H9 (cell line): ENCODE measurements around the gene PLD1. TPM values are rescaled to one million over a fixed set of nuclear protein-coding genes. Genes with fewer than 3 reads are reported as not detected.

ENCODE experiments used
- DNase-seq: peaks from one replicate; pipeline ENCODE4 v3.0.0-alpha.2; 2017
- H2AFZ ChIP-seq: one replicate; pipeline ENCODE4 v1.6.1; 2013; ENCODE audit warnings: mild to moderate bottlenecking, low read length, control low read depth, moderate library complexity
- H2AK5ac ChIP-seq: 2 replicates; pipeline ENCODE4 v1.6.1; 2013; ENCODE audit warnings: low read length, control low read depth, mixed read lengths; ENCODE audit not compliant: insufficient read length
- H2BK120ac ChIP-seq: one replicate; pipeline ENCODE4 v1.6.1; 2013; ENCODE audit warnings: low read depth, mild to moderate bottlenecking, low read length, control low read depth, inconsistent platforms; ENCODE audit not compliant: poor library complexity, severe bottlenecking
- H2BK12ac ChIP-seq: 2 replicates; pipeline ENCODE4 v1.6.1; 2013; ENCODE audit warnings: low read length, control low read depth, mixed read lengths, low read depth; ENCODE audit not compliant: insufficient read length
- H2BK15ac ChIP-seq: 2 replicates; pipeline ENCODE4 v1.6.1; 2013; ENCODE audit warnings: low read depth, low read length, control low read depth
- H2BK20ac ChIP-seq: one replicate; pipeline ENCODE4 v1.6.1; 2013; ENCODE audit warnings: low read depth, mild to moderate bottlenecking, low read length, control low read depth, inconsistent platforms; ENCODE audit not compliant: poor library complexity, severe bottlenecking
- H2BK5ac ChIP-seq: 2 replicates; pipeline ENCODE4 v1.6.1; 2013; ENCODE audit warnings: low read length, control low read depth, mixed read lengths; ENCODE audit not compliant: insufficient read length
- H3K14ac ChIP-seq: 2 replicates; pipeline ENCODE4 v1.6.1; 2013; ENCODE audit warnings: low read length, control low read depth; ENCODE audit not compliant: insufficient read depth
- H3K18ac ChIP-seq: 2 replicates; pipeline ENCODE4 v1.6.1; 2013; ENCODE audit warnings: low read depth, mild to moderate bottlenecking, mixed read lengths, low read length, control low read depth; ENCODE audit not compliant: insufficient read length
- H3K23ac ChIP-seq: 2 replicates; pipeline ENCODE4 v1.6.1; 2013; ENCODE audit warnings: low read length, control low read depth, mixed read lengths, low read depth; ENCODE audit not compliant: insufficient read length
- H3K23me2 ChIP-seq: 2 replicates; pipeline ENCODE4 v1.6.1; 2013; ENCODE audit warnings: low read depth, mild to moderate bottlenecking, mixed read lengths, low read length, control low read depth; ENCODE audit not compliant: insufficient read length, poor library complexity, severe bottlenecking
- H3K27ac ChIP-seq: 2 replicates; pipeline ENCODE4 v1.5.1; 2013; ENCODE audit warnings: low read length, control low read depth, mixed read lengths, low read depth; ENCODE audit not compliant: insufficient read length
- H3K27me3 ChIP-seq: 2 replicates; pipeline ENCODE4 v1.6.1; 2013; ENCODE audit warnings: low read length, control low read depth, inconsistent platforms; ENCODE audit not compliant: insufficient read depth
- H3K4ac ChIP-seq: 2 replicates; pipeline ENCODE4 v1.6.1; 2013; ENCODE audit warnings: low read depth, mild to moderate bottlenecking, control low read depth, inconsistent platforms, low read length, moderate library complexity
- H3K4me1 ChIP-seq: 2 replicates; pipeline ENCODE4 v1.6.1; 2013; ENCODE audit warnings: low read length, control low read depth, inconsistent platforms; ENCODE audit not compliant: insufficient read depth
- H3K4me2 ChIP-seq: 2 replicates; pipeline ENCODE4 v1.6.1; 2013; ENCODE audit warnings: low read length, control low read depth, mixed read lengths; ENCODE audit not compliant: insufficient read length, insufficient read depth
- H3K56ac ChIP-seq: 2 replicates; pipeline ENCODE4 v1.6.1; 2013; ENCODE audit warnings: low read depth, mild to moderate bottlenecking, mixed read lengths, low read length, control low read depth; ENCODE audit not compliant: insufficient read length
- H3K79me1 ChIP-seq: 2 replicates; pipeline ENCODE4 v1.6.1; 2013; ENCODE audit warnings: low read depth, mild to moderate bottlenecking, moderate library complexity, low read length, control low read depth, inconsistent platforms; ENCODE audit not compliant: insufficient read depth, poor library complexity, severe bottlenecking
- H3K79me2 ChIP-seq: 2 replicates; pipeline ENCODE4 v1.6.1; 2013; ENCODE audit warnings: low read length, control low read depth, inconsistent platforms; ENCODE audit not compliant: insufficient read depth
- H3K9ac ChIP-seq: 2 replicates; pipeline ENCODE4 v1.6.1; 2013; ENCODE audit warnings: low read length, control low read depth, mixed read lengths; ENCODE audit not compliant: insufficient read length; ENCODE audit errors: extremely low read depth
- H3K9me3 ChIP-seq: one replicate; pipeline ENCODE4 v1.6.1; 2013; ENCODE audit warnings: low read depth, low read length, inconsistent platforms; ENCODE audit not compliant: control insufficient read depth
- H3T11ph ChIP-seq: one replicate; pipeline ENCODE4 v1.6.1; 2013; ENCODE audit warnings: mild to moderate bottlenecking, low read length, control low read depth, inconsistent platforms
- H4K20me1 ChIP-seq: one replicate; pipeline ENCODE4 v1.6.1; 2013; ENCODE audit not compliant: control insufficient read depth, insufficient read length, insufficient read depth
- H4K5ac ChIP-seq: 2 replicates; pipeline ENCODE4 v1.6.1; 2013; ENCODE audit warnings: low read depth, mild to moderate bottlenecking, mixed read lengths, low read length, control low read depth; ENCODE audit not compliant: insufficient read length
- H4K8ac ChIP-seq: replicated peaks from 2 replicates; pipeline ENCODE4 v1.6.1; 2013; ENCODE audit warnings: low read length, control low read depth, mixed read lengths, low read depth; ENCODE audit not compliant: insufficient read length
- H4K91ac ChIP-seq: 2 replicates; pipeline ENCODE4 v1.6.1; 2013; ENCODE audit warnings: low read depth, mild to moderate bottlenecking, moderate library complexity, mixed read lengths, low read length, control low read depth; ENCODE audit not compliant: insufficient read length
- H3K27ac Mint-ChIP-seq, 3 experiments: 2 replicates in 2 of 3; 3 replicates in 1 of 3; pipeline ENCODE4 v1.8.0; 2020 to 2021; ENCODE audit warnings: mixed read lengths in 3 of 3, mild to moderate bottlenecking in 1 of 3, moderate library complexity in 1 of 3
- H3K27me3 Mint-ChIP-seq: 2 replicates; pipeline ENCODE4 v1.8.0; 2021; ENCODE audit warnings: low read depth, mild to moderate bottlenecking, moderate library complexity, mixed read lengths
- H3K36me3 Mint-ChIP-seq, 3 experiments: 2 replicates in 2 of 3; 3 replicates in 1 of 3; pipeline ENCODE4 v1.8.0; 2020 to 2021; ENCODE audit warnings: low read depth in 3 of 3, mixed read lengths in 3 of 3; ENCODE audit not compliant: insufficient read depth in 1 of 3
- H3K4me1 Mint-ChIP-seq, 2 experiments: 2 replicates each; pipeline ENCODE4 v1.8.0; 2020; ENCODE audit warnings: mixed read lengths in 2 of 2
- H3K4me3 Mint-ChIP-seq, 2 experiments: 2 replicates in 1 of 2; 3 replicates in 1 of 2; pipeline ENCODE4 v1.8.0; 2020 to 2021; ENCODE audit warnings: mild to moderate bottlenecking in 2 of 2, mixed read lengths in 2 of 2, moderate library complexity in 1 of 2
- H3K9me3 Mint-ChIP-seq, 2 experiments: 2 replicates in 1 of 2; 3 replicates in 1 of 2; pipeline ENCODE4 v1.8.0; 2020; ENCODE audit warnings: mild to moderate bottlenecking in 2 of 2, mixed read lengths in 2 of 2, moderate library complexity in 1 of 2
- WGBS: extraction: QIAGEN DNeasy Blood & Tissue Kit; methylation state at CpG from one replicate; pipeline ENCODE4 v1.1.7; 2013; ENCODE audit warnings: missing lambda C conversion rate, low lambda C conversion rate, mixed read lengths; ENCODE audit not compliant: insufficient read length; ENCODE audit errors: extremely low coverage; 5-methylcytosine and 5-hydroxymethylcytosine counted together
- total RNA-seq: library from RNA; stranded (reverse); gene quantifications from 2 replicates; pipeline ENCODE4 v1.2.1, GENCODE V29; 2021
- TF ChIP-seq, protein P1 (sequence below): fragments of 200-600 bp; sonication (generic); conservative IDR thresholded peaks from 3 replicates; pipeline ENCODE4 v1.8.0; 2021; ENCODE audit warnings: antibody characterized with exemption, mild to moderate bottlenecking

PLD1 gene
- total RNA-seq, 1 experiment from 2014 or later, result 1.8 TPM

DNA sequence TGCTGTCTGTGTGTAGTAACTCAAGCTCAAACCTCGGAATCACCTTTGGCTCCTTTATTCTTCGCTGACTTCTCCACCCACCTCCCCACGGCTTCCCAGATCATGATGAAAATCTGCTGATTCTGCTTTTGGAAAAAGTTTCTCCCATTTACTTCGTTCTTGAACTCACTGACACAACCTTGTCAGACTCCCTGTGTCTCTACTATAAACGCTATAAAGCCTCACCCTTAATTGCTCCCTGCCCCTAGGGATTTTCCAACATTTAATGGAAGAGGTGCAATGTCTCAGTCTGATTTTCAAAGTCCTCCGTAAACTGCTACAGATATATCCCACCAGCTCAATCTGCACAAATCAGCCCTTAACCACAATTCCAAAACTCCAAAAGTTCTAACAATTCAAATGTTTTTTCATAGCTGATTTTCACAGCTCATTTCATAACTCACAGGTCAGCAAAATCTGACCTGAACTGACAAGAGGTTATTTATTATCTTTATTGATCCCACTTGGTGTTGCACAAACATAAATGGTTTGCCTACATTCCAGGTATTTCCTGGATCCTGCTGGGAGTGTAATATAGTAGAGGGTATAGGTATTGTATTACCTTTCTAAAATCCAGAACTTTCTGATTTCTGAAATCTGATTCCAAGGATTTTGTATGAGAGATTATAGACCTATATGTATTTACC lies 129.4 kb downstream of the PLD1 start:
- Histone ChIP-seq H3K14ac (no peak overlapping the region), H4K20me1 (no peaks in the 10 kb centered on the region), H3K27me3 (no peaks in the 10 kb centered on the region), H2BK120ac (no peak overlapping the region), H3K4me2 (no peak overlapping the region), H3K56ac (no peak overlapping the region), H2BK20ac (no peak overlapping the region), H3K18ac (no peak overlapping the region), H3K4ac (no peak overlapping the region), H3K79me1 (no peaks in the 10 kb centered on the region), H4K91ac (no peak overlapping the region), H3K23ac (no peak overlapping the region), H3K9ac (no peak overlapping the region), H3K27ac (no peak overlapping the region), H3K23me2 (no peaks in the 10 kb centered on the region), H2BK15ac (no peak overlapping the region), H3T11ph (no peak overlapping the region), H2BK12ac (no peak overlapping the region), H3K79me2 (no peaks in the 10 kb centered on the region), H2BK5ac (no peak overlapping the region), H3K4me1 (no peaks in the 10 kb centered on the region), H3K9me3 (no peaks in the 10 kb centered on the region), H4K8ac (no peak overlapping the region), H2AFZ (no peak overlapping the region), H2AK5ac (no peak overlapping the region), H4K5ac (no peak overlapping the region)
- no peak overlapping the region for H3K4me3 Mint-ChIP-seq
- no peaks in the 10 kb centered on the region; the same call in 1 of the 2 replicates for H3K27me3 Mint-ChIP-seq
- H3K9me3 Mint-ChIP-seq, result no peaks in the 10 kb centered on the region
- DNase-seq, result no peak
- H3K4me1 Mint-ChIP-seq, result peaks cover 0 to 5% of the 10 kb centered on the region in 2 experiments; a peak in 2 of 4 replicates
- TF ChIP-seq, protein P1, sequence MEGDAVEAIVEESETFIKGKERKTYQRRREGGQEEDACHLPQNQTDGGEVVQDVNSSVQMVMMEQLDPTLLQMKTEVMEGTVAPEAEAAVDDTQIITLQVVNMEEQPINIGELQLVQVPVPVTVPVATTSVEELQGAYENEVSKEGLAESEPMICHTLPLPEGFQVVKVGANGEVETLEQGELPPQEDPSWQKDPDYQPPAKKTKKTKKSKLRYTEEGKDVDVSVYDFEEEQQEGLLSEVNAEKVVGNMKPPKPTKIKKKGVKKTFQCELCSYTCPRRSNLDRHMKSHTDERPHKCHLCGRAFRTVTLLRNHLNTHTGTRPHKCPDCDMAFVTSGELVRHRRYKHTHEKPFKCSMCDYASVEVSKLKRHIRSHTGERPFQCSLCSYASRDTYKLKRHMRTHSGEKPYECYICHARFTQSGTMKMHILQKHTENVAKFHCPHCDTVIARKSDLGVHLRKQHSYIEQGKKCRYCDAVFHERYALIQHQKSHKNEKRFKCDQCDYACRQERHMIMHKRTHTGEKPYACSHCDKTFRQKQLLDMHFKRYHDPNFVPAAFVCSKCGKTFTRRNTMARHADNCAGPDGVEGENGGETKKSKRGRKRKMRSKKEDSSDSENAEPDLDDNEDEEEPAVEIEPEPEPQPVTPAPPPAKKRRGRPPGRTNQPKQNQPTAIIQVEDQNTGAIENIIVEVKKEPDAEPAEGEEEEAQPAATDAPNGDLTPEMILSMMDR, result no peak
- no CpG with 5 or more reads among the region's 6 CpGs for WGBS
- H3K36me3 Mint-ChIP-seq, result no peaks in the 10 kb centered on the region
- H3K27ac Mint-ChIP-seq, result no peak overlapping the region
